SU-DHL-6 (cell line): Measurements from ENCODE around the gene MED23.

Experiments
- H2AFZ ChIP-seq: fragments of 200-600 bp; sonication (generic); 2 replicates; pipeline ENCODE4 v1.6.1; 2014; ENCODE audit warnings: low read depth, mild to moderate bottlenecking, moderate library complexity, mixed read lengths, antibody characterized with exemption, low read length; ENCODE audit not compliant: severe bottlenecking
- H3F3A ChIP-seq: fragments of 200-600 bp; shearing (Covaris generic); 2 replicates; pipeline ENCODE4 v1.6.0; 2016; ENCODE audit warnings: antibody characterized with exemption, mild to moderate bottlenecking; ENCODE audit not compliant: insufficient read depth
- H3K27ac ChIP-seq: fragments of 200-600 bp; sonication (generic); 2 replicates; pipeline ENCODE4 v1.5.1; 2016; ENCODE audit warnings: low read depth, mild to moderate bottlenecking, low read length, moderate library complexity, mixed read lengths
- H3K27me3 ChIP-seq: fragments of 200-600 bp; sonication (generic), shearing (Covaris generic); 2 replicates; pipeline ENCODE4 v1.6.0; 2014; ENCODE audit warnings: mild to moderate bottlenecking, low read length
- H3K36me3 ChIP-seq: fragments of 200-600 bp; sonication (generic); 2 replicates; pipeline ENCODE4 v1.6.1; 2014; ENCODE audit warnings: mild to moderate bottlenecking, low read length, mixed read lengths
- H3K4me2 ChIP-seq: fragments of 300-600, 200-600 bp; shearing (Covaris generic), sonication (generic); 2 replicates; pipeline ENCODE4 v1.6.0; 2014; ENCODE audit warnings: low read length, low read depth, mild to moderate bottlenecking; ENCODE audit not compliant: poor library complexity, severe bottlenecking
- H3K4me3 ChIP-seq: fragments of 200-600 bp; sonication (generic); 2 replicates; pipeline ENCODE4 v1.5.1; 2014; ENCODE audit warnings: antibody characterized with exemption, low read length, mild to moderate bottlenecking, mixed read lengths; ENCODE audit not compliant: insufficient read depth, poor library complexity, severe bottlenecking
- H3K79me2 ChIP-seq: fragments of 200-600 bp; sonication (generic); 2 replicates; pipeline ENCODE4 v1.6.1; 2014; ENCODE audit warnings: mild to moderate bottlenecking, low read length, moderate library complexity; ENCODE audit not compliant: insufficient read depth
- H3K9ac ChIP-seq: fragments of 200-600 bp; sonication (generic); 2 replicates; pipeline ENCODE4 v1.7.0; 2014; ENCODE audit warnings: mild to moderate bottlenecking, low read length
- H3K9me2 ChIP-seq: fragments of 200-600 bp; sonication (generic); replicated peaks from 2 replicates; pipeline ENCODE4 v1.6.1; 2014; ENCODE audit warnings: low read length; ENCODE audit not compliant: insufficient read depth
- H3K9me3 ChIP-seq: fragments of 200-600 bp; sonication (generic); 2 replicates; pipeline ENCODE4 v1.6.1; 2014; ENCODE audit warnings: low read length, mixed read lengths; ENCODE audit not compliant: insufficient read depth
- H4K20me1 ChIP-seq: fragments of 200-600 bp; sonication (generic); 2 replicates; pipeline ENCODE4 v1.6.1; 2014; ENCODE audit warnings: low read depth, mild to moderate bottlenecking, antibody characterized with exemption, low read length, moderate library complexity, mixed read lengths
- EZH2phosphoT487 ChIP-seq: fragments of 200-600 bp; sonication (generic), shearing (Covaris generic); conservative IDR thresholded peaks from 2 replicates; pipeline ENCODE4 v1.6.1; 2018; ENCODE audit warnings: mild to moderate bottlenecking, antibody characterized with exemption, low read length, moderate library complexity, mixed read lengths
- TF ChIP-seq, protein P1 (sequence below): fragments of 200-600 bp; sonication (generic); IDR thresholded peaks from one replicate; pipeline ENCODE4 v1.5.1; 2017; ENCODE audit warnings: antibody characterized with exemption, mild to moderate bottlenecking, low read length, moderate library complexity; ENCODE audit not compliant: insufficient read depth, poor library complexity, severe bottlenecking

Gene MED23

DNA sequence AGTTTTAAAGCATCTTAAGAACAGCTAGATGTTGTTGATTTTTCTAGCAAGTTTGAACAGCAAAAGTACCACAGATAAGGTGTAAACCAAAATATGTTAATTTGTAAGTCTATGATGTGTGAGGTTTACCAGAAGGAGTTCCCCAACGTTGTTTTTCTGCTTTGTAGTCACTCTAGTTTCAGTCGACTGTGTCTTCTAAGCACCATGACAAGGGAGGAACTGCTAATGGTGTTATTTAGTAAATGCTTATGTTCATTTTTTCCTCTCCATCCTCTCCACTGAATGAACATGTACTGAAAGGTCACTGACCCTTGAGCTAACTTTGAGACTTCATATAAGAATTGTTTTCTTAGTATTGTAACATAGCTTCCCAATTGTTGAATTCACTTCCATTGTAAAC is 12.1 kb upstream of the MED23 start:
- Histone ChIP-seq H3K4me2 (peak overlapping the region; percentile 98), H3K79me2 (peaks cover 34% of the 10 kb centered on the region), H2AFZ (no peak overlapping the region), H3K4me3 (peak overlapping the region; percentile 47), H3K27me3 (no peaks in the 10 kb centered on the region), H3K27ac (peak overlapping the region; percentile 74), H3K9ac (peak overlapping the region; percentile 34), H3K36me3 (peaks cover 8% of the 10 kb centered on the region), H4K20me1 (no peaks in the 10 kb centered on the region), H3K9me2 (no peaks in the 10 kb centered on the region), H3K9me3 (no peaks in the 10 kb centered on the region), H3F3A (peaks cover 24% of the 10 kb centered on the region)
- TF ChIP-seq, protein P1, sequence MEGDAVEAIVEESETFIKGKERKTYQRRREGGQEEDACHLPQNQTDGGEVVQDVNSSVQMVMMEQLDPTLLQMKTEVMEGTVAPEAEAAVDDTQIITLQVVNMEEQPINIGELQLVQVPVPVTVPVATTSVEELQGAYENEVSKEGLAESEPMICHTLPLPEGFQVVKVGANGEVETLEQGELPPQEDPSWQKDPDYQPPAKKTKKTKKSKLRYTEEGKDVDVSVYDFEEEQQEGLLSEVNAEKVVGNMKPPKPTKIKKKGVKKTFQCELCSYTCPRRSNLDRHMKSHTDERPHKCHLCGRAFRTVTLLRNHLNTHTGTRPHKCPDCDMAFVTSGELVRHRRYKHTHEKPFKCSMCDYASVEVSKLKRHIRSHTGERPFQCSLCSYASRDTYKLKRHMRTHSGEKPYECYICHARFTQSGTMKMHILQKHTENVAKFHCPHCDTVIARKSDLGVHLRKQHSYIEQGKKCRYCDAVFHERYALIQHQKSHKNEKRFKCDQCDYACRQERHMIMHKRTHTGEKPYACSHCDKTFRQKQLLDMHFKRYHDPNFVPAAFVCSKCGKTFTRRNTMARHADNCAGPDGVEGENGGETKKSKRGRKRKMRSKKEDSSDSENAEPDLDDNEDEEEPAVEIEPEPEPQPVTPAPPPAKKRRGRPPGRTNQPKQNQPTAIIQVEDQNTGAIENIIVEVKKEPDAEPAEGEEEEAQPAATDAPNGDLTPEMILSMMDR, result no peak
- no peak for TF ChIP-seq EZH2phosphoT487

DNA sequence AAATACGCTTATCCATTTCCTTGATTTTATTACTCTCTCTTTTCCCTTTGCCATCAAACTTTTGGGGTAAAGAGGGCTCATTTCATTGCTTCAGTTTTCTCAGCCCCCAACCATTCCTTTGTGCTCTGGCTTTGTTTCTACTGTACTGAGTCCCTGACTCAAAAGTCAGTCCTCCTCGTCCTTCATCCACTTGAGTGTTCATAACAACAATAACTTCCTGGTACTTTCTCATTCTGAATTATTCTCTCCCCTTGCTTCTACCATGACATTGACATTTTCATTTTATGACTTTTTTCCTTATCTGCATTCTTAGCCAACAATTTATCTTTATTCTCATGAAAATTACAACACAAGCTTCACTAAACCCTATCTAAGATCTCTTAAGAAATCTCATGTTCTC is 10.0 kb upstream of the MED23 start:
- Histone ChIP-seq H3K4me3 (peak overlapping the region; percentile 85), H3K9me3 (no peaks in the 10 kb centered on the region), H3F3A (peaks cover 24% of the 10 kb centered on the region), H4K20me1 (no peaks in the 10 kb centered on the region), H3K79me2 (peaks cover 34% of the 10 kb centered on the region), H2AFZ (peak overlapping the region; percentile 32), H3K27ac (peak overlapping the region; percentile 74), H3K4me2 (peak overlapping the region; percentile 98), H3K9me2 (no peaks in the 10 kb centered on the region), H3K36me3 (peaks cover 3% of the 10 kb centered on the region; the same call in 1 of the 2 replicates), H3K27me3 (no peaks in the 10 kb centered on the region), H3K9ac (peak overlapping the region; percentile 55)
- TF ChIP-seq EZH2phosphoT487, result no peak
- TF ChIP-seq, protein P1, result no peak

DNA sequence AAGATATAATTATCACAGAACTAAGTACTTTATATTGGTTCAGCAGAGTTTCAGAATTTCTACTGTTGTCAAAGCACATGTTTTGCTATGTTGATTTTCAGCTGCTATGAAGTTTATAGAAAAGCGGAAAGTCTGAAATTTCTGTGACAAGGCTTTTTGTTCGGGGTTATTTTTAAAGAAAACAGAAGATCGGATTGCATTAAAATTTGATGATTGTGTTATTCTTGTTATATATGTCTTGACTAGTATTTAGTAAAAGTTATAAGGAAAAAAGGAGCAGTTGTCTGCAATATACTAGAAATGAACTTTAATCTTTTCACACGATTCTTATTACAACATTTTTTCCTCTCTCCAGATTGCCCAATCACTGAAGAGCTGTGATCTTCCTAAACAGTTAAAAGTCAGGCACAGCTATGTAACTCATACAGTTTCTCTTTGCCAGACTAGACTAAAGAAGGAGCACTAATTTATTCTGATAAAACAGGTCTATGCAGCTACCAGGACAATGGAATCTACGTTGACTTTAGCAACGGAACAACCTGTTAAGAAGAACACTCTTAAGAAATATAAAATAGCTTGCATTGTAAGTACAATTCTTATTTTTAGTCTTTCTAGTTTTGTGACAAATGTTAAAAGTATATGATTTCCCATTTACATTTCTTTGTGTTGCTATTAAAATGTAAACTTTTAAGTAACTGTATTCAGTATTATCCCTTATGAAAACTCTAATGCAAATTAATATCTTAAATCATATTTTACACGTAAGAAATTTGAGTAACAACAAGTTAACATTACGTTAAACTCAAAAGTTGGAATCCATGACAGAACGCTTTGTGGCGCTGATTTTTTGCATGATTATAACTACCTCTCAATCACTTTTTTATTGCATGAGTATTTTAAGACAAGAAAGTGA is 9.1 kb upstream of the MED23 start, which contains the start of gene ENPP3:
TSS of gene ENPP3 (plus strand) at position 423 of the 913 bp plus-strand sequence. CDS start at position 506, 83 bp downstream.
- H3K27ac ChIP-seq, result peak within 1 kb of the TSS; percentile 74
- H3K36me3 ChIP-seq, result no peaks in the 10 kb centered on the region; the same call in 1 of the 2 replicates
- peaks cover 34% of the 10 kb centered on the region for H3K79me2 ChIP-seq
- peak within 1 kb of the TSS; percentile 98 for H3K4me2 ChIP-seq
- H3K9me3 ChIP-seq, result no peaks in the 10 kb centered on the region
- H4K20me1 ChIP-seq, result no peaks in the 10 kb centered on the region
- peak within 1 kb of the TSS; percentile 35 for H2AFZ ChIP-seq
- peaks cover 24% of the 10 kb centered on the region for H3F3A ChIP-seq
- peak within 1 kb of the TSS; percentile 55 for H3K9ac ChIP-seq
- TF ChIP-seq EZH2phosphoT487, result no peak
- TF ChIP-seq, protein P1, result no peak
- H3K4me3 ChIP-seq, result peak within 1 kb of the TSS; percentile 85
- H3K9me2 ChIP-seq, result no peaks in the 10 kb centered on the region
- H3K27me3 ChIP-seq, result no peaks in the 10 kb centered on the region
